SK-N-SH (cell line): ENCODE measurements around the gene PAN3. TPM values are rescaled to one million over a fixed set of nuclear protein-coding genes. Genes with fewer than 3 reads are reported as not detected.

Source experiments
- CTCF ChIA-PET: fragments of 300-600, 350-600 bp; formaldehyde crosslinking; extraction: SDS; loops from one replicate; lab custom pipeline; 2021; lab: Yijun Ruan, JAX
- POLR2A ChIA-PET: fragments of 350-600 bp; sonication (Branson Sonifier 250); formaldehyde crosslinking; extraction: SDS; loops from one replicate; lab custom pipeline; 2020; ENCODE audit warnings: antibody characterized with exemption, inconsistent platforms; lab: Yijun Ruan, JAX
- DNase-seq: peaks from one replicate; pipeline ENCODE4 v3.0.0; 2012
- H2AFZ ChIP-seq: fragments of 200-600 bp; sonication (generic); 2 replicates; pipeline ENCODE4 v1.8.1; 2016; ENCODE audit warnings: antibody characterized with exemption, mild to moderate bottlenecking, low read depth
- H3F3A ChIP-seq: fragments of 200-600 bp; sonication (generic); replicated peaks from 2 replicates; pipeline ENCODE3; 2016; ENCODE audit warnings: antibody characterized with exemption, mild to moderate bottlenecking; ENCODE audit not compliant: insufficient read depth
- H3K27ac ChIP-seq, 2 experiments: fragments of 200-500 bp in 1 of 2; fragments of 200-600 bp in 1 of 2; sonication (Bioruptor generic) in 1 of 2; sonication (generic), shearing (Covaris generic) in 1 of 2; 2 replicates each; pipeline versions ENCODE4 v1.5.1 to v1.6.1; 2014 to 2016; ENCODE audit warnings: low read depth in 2 of 2, inconsistent platforms in 1 of 2, low read length in 1 of 2, mild to moderate bottlenecking in 1 of 2, mixed read lengths in 1 of 2
- H3K27me3 ChIP-seq: fragments of 200-600 bp; sonication (generic), shearing (Covaris generic); 2 replicates; pipeline ENCODE4 v1.6.1; 2016; ENCODE audit warnings: mixed run types; ENCODE audit not compliant: insufficient read depth
- H3K36me3 ChIP-seq, 2 experiments: fragments of 200-500 bp in 1 of 2; fragments of 200-600 bp in 1 of 2; sonication (Bioruptor generic) in 1 of 2; sonication (generic) in 1 of 2; replicated peaks in 1 of 2; 2 replicates each; pipeline versions ENCODE3 to v1.5.1; 2014 to 2016; ENCODE audit warnings: low read length in 1 of 2, mild to moderate bottlenecking in 1 of 2; ENCODE audit not compliant: insufficient read depth in 2 of 2, control insufficient read depth in 1 of 2
- H3K4me1 ChIP-seq, 2 experiments: fragments of 200-500 bp in 1 of 2; fragments of 200-600 bp in 1 of 2; sonication (Bioruptor generic) in 1 of 2; sonication (generic), shearing (Covaris generic) in 1 of 2; 2 replicates each; pipeline versions ENCODE4 v1.5.1 to v1.6.1; 2014 to 2016; ENCODE audit warnings: low read depth in 1 of 2, low read length in 1 of 2, mixed run types in 1 of 2; ENCODE audit not compliant: insufficient read depth in 2 of 2, control insufficient read depth in 1 of 2
- H3K4me2 ChIP-seq: fragments of 200-600 bp; sonication (generic), shearing (Covaris generic); 2 replicates; pipeline ENCODE4 v1.6.1; 2017; ENCODE audit warnings: mixed run types
- H3K4me3 ChIP-seq, 2 experiments: fragments of 200-500 bp in 1 of 2; fragments of 200-600 bp in 1 of 2; sonication (Bioruptor generic) in 1 of 2; sonication (generic), shearing (Covaris generic) in 1 of 2; 2 replicates each; pipeline versions ENCODE4 v1.5.1 to v1.8.1; 2014 to 2016; ENCODE audit warnings: low read depth in 2 of 2, inconsistent platforms in 1 of 2, low read length in 1 of 2, mild to moderate bottlenecking in 1 of 2, mixed read lengths in 1 of 2, moderate library complexity in 1 of 2
- H3K79me2 ChIP-seq: fragments of 200-600 bp; sonication (generic); 2 replicates; pipeline ENCODE4 v1.8.1; 2017; ENCODE audit warnings: mild to moderate bottlenecking; ENCODE audit not compliant: insufficient read depth
- H3K9ac ChIP-seq: fragments of 200-600 bp; sonication (generic); 2 replicates; pipeline ENCODE4 v1.6.1; 2017; ENCODE audit warnings: mixed run types
- H3K9me2 ChIP-seq: fragments of 200-600 bp; sonication (generic); 2 replicates; pipeline ENCODE4 v1.6.1; 2017; ENCODE audit warnings: mixed run types
- H3K9me3 ChIP-seq: fragments of 200-600 bp; sonication (generic); 2 replicates; pipeline ENCODE4 v1.6.1; 2017; ENCODE audit warnings: mixed run types, mild to moderate bottlenecking, moderate library complexity
- H4K20me1 ChIP-seq: fragments of 200-600 bp; sonication (generic); 2 replicates; pipeline ENCODE4 v1.6.1; 2017; ENCODE audit warnings: mild to moderate bottlenecking, mixed run types; ENCODE audit not compliant: insufficient read depth
- ELF1 ChIP-seq: IDR thresholded peaks from 2 replicates; pipeline ENCODE4 v1.4.0; 2012
- EP300 ChIP-seq, 2 experiments: IDR thresholded peaks; 2 replicates each; pipeline versions ENCODE4 v1.4.0 to v1.6.1; 2012; ENCODE audit warnings: borderline replicate concordance in 1 of 2, low read depth in 1 of 2, low read length in 1 of 2
- FOSL2 ChIP-seq: IDR thresholded peaks from 2 replicates; pipeline ENCODE4 v1.4.0; 2012; ENCODE audit warnings: low read depth, mild to moderate bottlenecking, moderate library complexity, borderline replicate concordance
- FOXM1 ChIP-seq: IDR thresholded peaks from 2 replicates; pipeline ENCODE4 v1.4.0; 2012; ENCODE audit warnings: low read depth, mild to moderate bottlenecking
- GABPA ChIP-seq: IDR thresholded peaks from 2 replicates; pipeline ENCODE4 v1.4.0; 2012; ENCODE audit warnings: low read depth, mild to moderate bottlenecking
- JUND ChIP-seq: IDR thresholded peaks from 2 replicates; pipeline ENCODE4 v1.4.0; 2012
- MXI1 ChIP-seq: IDR thresholded peaks from 2 replicates; pipeline ENCODE4 v1.6.1; 2012; ENCODE audit warnings: mild to moderate bottlenecking, low read depth, low read length, improper control_type of control experiment
- REST ChIP-seq: IDR thresholded peaks from 2 replicates; pipeline ENCODE4 v1.6.1; 2012; ENCODE audit warnings: mild to moderate bottlenecking, low read depth, low read length, moderate library complexity
- SIN3A ChIP-seq: IDR thresholded peaks from 2 replicates; pipeline ENCODE4 v1.6.1; 2012; ENCODE audit warnings: low read depth, mild to moderate bottlenecking, low read length, moderate library complexity, borderline replicate concordance
- TAF1 ChIP-seq: IDR thresholded peaks from 2 replicates; pipeline ENCODE4 v1.6.1; 2012; ENCODE audit warnings: low read depth, mild to moderate bottlenecking, low read length, moderate library complexity, borderline replicate concordance
- TEAD4 ChIP-seq: IDR thresholded peaks from 2 replicates; pipeline ENCODE4 v1.4.0; 2012; ENCODE audit warnings: mild to moderate bottlenecking, borderline replicate concordance; ENCODE audit not compliant: insufficient read depth
- YY1 ChIP-seq: IDR thresholded peaks from 2 replicates; pipeline ENCODE4 v1.4.0; 2012; ENCODE audit warnings: low read depth, mild to moderate bottlenecking
- ZBTB33 ChIP-seq: IDR thresholded peaks from 2 replicates; pipeline ENCODE4 v1.4.0; 2012; ENCODE audit warnings: low read depth, borderline replicate concordance
- WGBS: methylation state at CpG from one replicate; pipeline ENCODE4 v1.1.6; 2017; ENCODE audit warnings: low lambda C conversion rate; 5-methylcytosine and 5-hydroxymethylcytosine counted together
- polyA plus RNA-seq, 3 experiments: library from polyadenylated mRNA; depleted of rRNA; stranded (reverse); fragments of >200 nt; gene quantifications; 2 replicates each; pipeline ENCODE4 v1.2.3, GENCODE V29; 2012

PAN3 gene
- polyA plus RNA-seq, 1 of the 3 experiments (the other 2 are of a cell fraction), result 6.4 TPM

GRCh38 chr13:28177327-28177726, 39.0 kb downstream of the PAN3 start:
- peaks cover 21 to 30% of the 10 kb centered on the region in 2 experiments for H3K36me3 ChIP-seq
- H3K9ac ChIP-seq, result no peak overlapping the region
- ChIA-PET POLR2A (no interaction called here), CTCF (no interaction called here)
- TF ChIP-seq TAF1 (no peak), TEAD4 (no peak)
- H3K27me3 ChIP-seq, result no peaks in the 10 kb centered on the region
- no peak overlapping the region for H3K27ac ChIP-seq
- H3K4me1 ChIP-seq, result no peaks in the 10 kb centered on the region; a peak in 1 of 4 replicates
- no peak for DNase-seq
- no peaks in the 10 kb centered on the region for H3K9me2 ChIP-seq
- H3K4me3 ChIP-seq, result no peak overlapping the region
- H3K79me2 ChIP-seq, result peaks cover 29% of the 10 kb centered on the region
- no peaks in the 10 kb centered on the region for H3K9me3 ChIP-seq
- H4K20me1 ChIP-seq, result no peaks in the 10 kb centered on the region; the same call in 1 of the 2 replicates
- peaks cover 17% of the 10 kb centered on the region for H3F3A ChIP-seq
- H2AFZ ChIP-seq, result no peak overlapping the region
- no peak overlapping the region for H3K4me2 ChIP-seq

GRCh38 chr13:28177877-28178276, 39.5 kb downstream of the PAN3 start:
- H3K27ac ChIP-seq, result no peak overlapping the region
- H3K36me3 ChIP-seq, result peaks cover 21 to 33% of the 10 kb centered on the region in 2 experiments
- no peak overlapping the region for H3K4me2 ChIP-seq
- no peaks in the 10 kb centered on the region for H4K20me1 ChIP-seq
- H3K79me2 ChIP-seq, result peaks cover 29% of the 10 kb centered on the region
- no peak overlapping the region for H3K4me3 ChIP-seq
- H3K4me1 ChIP-seq, result no peaks in the 10 kb centered on the region; a peak in 1 of 4 replicates
- H3F3A ChIP-seq, result peaks cover 17% of the 10 kb centered on the region
- no peak overlapping the region for H2AFZ ChIP-seq
- 93% methylated on average over 1 of the region's 1 CpG for WGBS
- CTCF ChIA-PET, result no interaction called here
- H3K9me2 ChIP-seq, result no peaks in the 10 kb centered on the region
- no peak for DNase-seq
- TF ChIP-seq REST (no peak), GABPA (no peak), EP300 (IDR thresholded peaks at IDR 0.05; ENCODE audit: borderline replicate concordance in 1 of 2, low read depth in 1 of 2, low read length in 1 of 2) (no peak), ELF1 (no peak), SIN3A (no peak), ZBTB33 (no peak), FOXM1 (no peak), MXI1 (no peak), JUND (no peak), FOSL2 (no peak), YY1 (no peak)
- POLR2A ChIA-PET, result no interaction called here
- H3K9me3 ChIP-seq, result no peaks in the 10 kb centered on the region
- H3K27me3 ChIP-seq, result no peaks in the 10 kb centered on the region
- H3K9ac ChIP-seq, result no peak overlapping the region
